AG04449 (cell line): ENCODE measurements around the gene MATCAP1.

Experiments
- CTCF ChIA-PET: fragments of 350-600 bp; formaldehyde crosslinking; extraction: SDS; loops from one replicate; lab custom pipeline; 2021; ENCODE audit warnings: antibody characterized with exemption; lab: Yijun Ruan, JAX
- POLR2A ChIA-PET: fragments of 400-600, 350-600 bp; formaldehyde crosslinking; extraction: SDS; loops from one replicate; lab custom pipeline; 2020; ENCODE audit warnings: antibody characterized with exemption, inconsistent platforms; lab: Yijun Ruan, JAX
- DNase-seq: peaks from one replicate; pipeline ENCODE4 v3.0.0-alpha.2; 2010; ENCODE audit warnings: low read depth, low spot score
- H3K4me3 ChIP-seq: 2 replicates; pipeline ENCODE4 v1.5.1; 2011; ENCODE audit warnings: low read depth, mild to moderate bottlenecking, control low read depth, low read length
- TF ChIP-seq, protein P1 (sequence below): IDR thresholded peaks from one replicate; pipeline ENCODE4 v1.5.1; 2011; ENCODE audit warnings: mild to moderate bottlenecking, moderate library complexity, low read length, control low read depth, inconsistent platforms; ENCODE audit not compliant: insufficient read depth; ENCODE audit errors: missing control alignments

MATCAP1 gene

GRCh38 chr16:67199808-67200198 is 16.0 kb upstream of the MATCAP1 start:
- ChIA-PET POLR2A (interaction anchor here (0.6 to 0.7 kb wide), 2 partner anchors 8 to 188 kb away, joined by 3 read pairs; no protein-coding TSS in a partner anchor), CTCF (interaction anchor here (1.5 to 9.3 kb wide), 2 partner anchors 11 to 12 kb away, joined by 4 to 83 read pairs; no protein-coding TSS in a partner anchor)
- H3K4me3 ChIP-seq: no peak overlapping the region
- TF ChIP-seq, protein P1, sequence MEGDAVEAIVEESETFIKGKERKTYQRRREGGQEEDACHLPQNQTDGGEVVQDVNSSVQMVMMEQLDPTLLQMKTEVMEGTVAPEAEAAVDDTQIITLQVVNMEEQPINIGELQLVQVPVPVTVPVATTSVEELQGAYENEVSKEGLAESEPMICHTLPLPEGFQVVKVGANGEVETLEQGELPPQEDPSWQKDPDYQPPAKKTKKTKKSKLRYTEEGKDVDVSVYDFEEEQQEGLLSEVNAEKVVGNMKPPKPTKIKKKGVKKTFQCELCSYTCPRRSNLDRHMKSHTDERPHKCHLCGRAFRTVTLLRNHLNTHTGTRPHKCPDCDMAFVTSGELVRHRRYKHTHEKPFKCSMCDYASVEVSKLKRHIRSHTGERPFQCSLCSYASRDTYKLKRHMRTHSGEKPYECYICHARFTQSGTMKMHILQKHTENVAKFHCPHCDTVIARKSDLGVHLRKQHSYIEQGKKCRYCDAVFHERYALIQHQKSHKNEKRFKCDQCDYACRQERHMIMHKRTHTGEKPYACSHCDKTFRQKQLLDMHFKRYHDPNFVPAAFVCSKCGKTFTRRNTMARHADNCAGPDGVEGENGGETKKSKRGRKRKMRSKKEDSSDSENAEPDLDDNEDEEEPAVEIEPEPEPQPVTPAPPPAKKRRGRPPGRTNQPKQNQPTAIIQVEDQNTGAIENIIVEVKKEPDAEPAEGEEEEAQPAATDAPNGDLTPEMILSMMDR: no peak
- DNase-seq: no peak

GRCh38 chr16:67199011-67199807 is 15.4 kb upstream of the MATCAP1 start, which contains the start of gene ELMO3:
Gene ELMO3 (plus strand): TSS chr16:67199131. CDS start chr16:67199327, 196 bp downstream.
- no peak within 1 kb of the TSS for H3K4me3 ChIP-seq
- ChIA-PET CTCF (interaction anchor here (1.5 to 9.3 kb wide), 5 partner anchors 12 to 43 kb away, joined by 3 to 83 read pairs (median 4); no protein-coding TSS in a partner anchor), POLR2A (interaction anchor here (0.6 to 1.3 kb wide), 2 partner anchors 9 to 45 kb away, joined by 3 read pairs; no protein-coding TSS in a partner anchor)
- TF ChIP-seq, protein P1: peak; percentile 51
- no peak for DNase-seq

DNA sequence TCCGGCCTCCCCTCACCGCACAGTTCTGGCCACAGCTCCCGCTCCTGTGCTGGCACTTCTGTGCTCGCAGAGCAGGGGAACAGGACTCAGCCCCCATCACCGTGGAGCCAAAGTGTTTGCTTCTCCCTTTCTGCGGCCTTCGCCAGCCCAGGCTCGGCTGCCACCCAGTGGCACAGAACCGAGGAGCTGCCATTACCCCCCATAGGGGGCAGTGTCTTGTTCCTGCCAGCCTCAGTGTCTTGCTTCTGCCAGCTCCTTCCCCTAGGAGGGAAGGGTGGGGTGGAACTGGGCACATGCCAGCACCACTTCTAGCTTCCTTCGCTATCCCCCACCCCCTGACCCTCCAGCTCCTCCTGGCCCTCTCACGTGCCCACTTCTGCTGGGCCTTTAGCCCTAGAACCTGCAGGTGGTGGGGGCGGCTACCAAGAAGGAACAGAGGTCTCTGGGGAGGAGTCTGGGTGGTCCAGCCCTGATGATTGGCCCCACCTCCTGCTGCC is 14.5 kb upstream of the MATCAP1 start:
- CTCF ChIA-PET: interaction anchor here (0.7 to 9.3 kb wide), 21 partner anchors 9 to 303 kb away, joined by 3 to 83 read pairs (median 3); partner anchors contain the start of genes EXOC3L1, SLC9A5 and TMEM208
- TF ChIP-seq, protein P1: peak; percentile 77
- POLR2A ChIA-PET: interaction anchor here (0.9 to 1.8 kb wide), 4 partner anchors 9 to 46 kb away, joined by 3 to 7 read pairs (median 4); partner anchors contain the start of gene NOL3
- DNase-seq: no peak
- H3K4me3 ChIP-seq: no peak overlapping the region

GRCh38 chr16:67197704-67198103 is 13.9 kb upstream of the MATCAP1 start:
- ChIA-PET POLR2A (interaction anchor here (0.7 to 1.8 kb wide), 6 partner anchors 10 to 47 kb away, joined by 3 to 7 read pairs (median 3); partner anchors contain the start of gene NOL3), CTCF (interaction anchor here (0.7 to 9.3 kb wide), 22 partner anchors 8 to 303 kb away, joined by 3 to 83 read pairs (median 4); partner anchors contain the start of genes EXOC3L1, SLC9A5 and TMEM208)
- no peak overlapping the region for H3K4me3 ChIP-seq
- TF ChIP-seq, protein P1: no peak
- no peak for DNase-seq

DNA sequence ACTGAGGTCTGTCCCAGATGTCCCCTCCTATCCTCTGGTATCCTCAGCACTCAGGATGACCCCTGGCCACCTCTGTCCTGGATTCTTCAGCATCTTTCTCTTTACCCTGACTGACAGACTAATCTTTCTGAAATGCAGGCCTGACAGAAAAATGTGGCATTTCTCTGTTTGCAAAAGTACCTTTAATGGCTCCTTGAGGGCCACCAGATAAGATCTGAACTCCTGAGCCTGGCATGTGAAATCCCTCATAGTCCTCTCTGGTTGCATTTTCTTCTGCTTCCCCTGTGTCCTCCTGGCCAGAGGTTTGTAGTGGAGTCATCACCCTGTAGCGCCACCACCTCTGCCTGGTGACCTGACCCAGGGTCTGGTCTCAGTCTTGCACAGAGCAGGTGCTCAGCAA is 13.1 kb upstream of the MATCAP1 start:
- POLR2A ChIA-PET: interaction anchor here (0.9 to 1.8 kb wide), 2 partner anchors 11 to 21 kb away, joined by 3 to 7 read pairs; no protein-coding TSS in a partner anchor
- H3K4me3 ChIP-seq: no peak overlapping the region
- no peak for DNase-seq
- TF ChIP-seq, protein P1: no peak
- CTCF ChIA-PET: interaction anchor here (0.8 to 9.3 kb wide), 6 partner anchors 12 to 269 kb away, joined by 3 to 83 read pairs (median 6); partner anchors contain the start of gene TMEM208

DNA sequence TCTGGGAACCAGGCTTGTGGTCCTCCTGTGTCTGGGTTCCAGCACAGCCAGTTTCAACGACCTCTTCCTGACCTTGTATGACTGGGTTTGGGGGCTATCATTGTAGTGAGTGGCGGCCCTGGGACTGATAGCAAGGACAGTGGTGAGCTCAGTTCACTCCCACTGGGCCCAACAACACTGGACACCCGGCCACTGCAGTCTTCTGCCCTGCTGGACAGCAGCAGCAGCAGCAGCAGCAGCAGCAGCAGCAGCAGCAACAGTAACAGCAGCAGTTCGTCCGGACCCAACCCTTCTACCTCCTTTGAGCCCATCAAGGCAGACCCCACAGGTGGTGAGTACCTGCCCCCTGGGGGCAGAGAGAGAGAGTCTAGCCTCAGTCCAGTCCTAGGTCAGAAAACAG is 11.9 kb upstream of the MATCAP1 start:
- no peak for DNase-seq
- H3K4me3 ChIP-seq: no peak overlapping the region
- ChIA-PET POLR2A (no interaction called here), CTCF (interaction anchor here (0.9 to 9.3 kb wide), 3 partner anchors 11 to 31 kb away, joined by 3 to 83 read pairs (median 10); partner anchors contain the start of gene TMEM208)
- TF ChIP-seq, protein P1: no peak
